Upper lobe of left lung (tissue), 6 donors: ENCODE measurements around the gene SLC1A5. TPM values are rescaled to one million over a fixed set of nuclear protein-coding genes. Genes with fewer than 3 reads are reported as not detected.

Source experiments
- ATAC-seq, 2 donors: fragments of 200-7000 bp; cut with Tn5 transposase; one replicate each; pipeline ENCODE4 v1.9.1; 2022; ENCODE audit warnings: mild to moderate bottlenecking in 2 of 2, moderate library complexity in 2 of 2; ENCODE audit not compliant: low FRiP score in 2 of 2
- DNase-seq, 2 donors: peaks; one replicate each; pipeline ENCODE4 v3.0.0-alpha.2; 2019 to 2020
- H3K27ac ChIP-seq, 4 donors: fragments of 200-600 bp; sonication (generic); one replicate each; pipeline ENCODE4 v1.5.1; 2016 to 2019
- H3K27me3 ChIP-seq, 4 donors: fragments of 200-600 bp; sonication (generic); one replicate each; pipeline ENCODE4 v1.5.1; 2017 to 2019
- H3K36me3 ChIP-seq, 4 donors: fragments of 200-600 bp; sonication (generic); one replicate each; pipeline ENCODE4 v1.5.1; 2016 to 2019
- H3K4me1 ChIP-seq, 4 donors: fragments of 200-600 bp; sonication (generic); one replicate each; pipeline ENCODE4 v1.5.1; 2018 to 2019
- H3K4me3 ChIP-seq, 4 donors: fragments of 200-600 bp; sonication (generic); one replicate each; pipeline ENCODE4 v1.5.1; 2017 to 2019; ENCODE audit warnings: mild to moderate bottlenecking in 2 of 4, moderate library complexity in 1 of 4
- H3K9me3 ChIP-seq, 4 donors: fragments of 200-600 bp; sonication (generic); one replicate each; pipeline ENCODE4 v1.5.1; 2018 to 2019
- EP300 ChIP-seq, 4 donors: sonication (generic); formaldehyde crosslinking; IDR thresholded peaks; one replicate each; pipeline ENCODE4 v1.5.1; 2017; ENCODE audit warnings: antibody characterized with exemption in 4 of 4, control low read depth in 2 of 4
- POLR2A ChIP-seq, 4 donors: fragments of 450-650 bp; IDR thresholded peaks; one replicate each; pipeline ENCODE4 v1.5.1; 2016 to 2017; ENCODE audit warnings: antibody characterized with exemption in 4 of 4, mild to moderate bottlenecking in 2 of 4
- POLR2AphosphoS5 ChIP-seq, 2 donors: sonication (generic); formaldehyde crosslinking; IDR thresholded peaks; one replicate each; pipeline ENCODE4 v1.5.1; 2017; ENCODE audit warnings: antibody characterized with exemption in 2 of 2
- WGBS, 2 donors: methylation state at CpG; one replicate each; pipeline ENCODE4 v1.1.5; 2017 to 2018; 5-methylcytosine and 5-hydroxymethylcytosine counted together
- total RNA-seq, 6 donors: library from RNA; depleted of rRNA in 4 of 6; stranded (reverse); fragments of >200 nt in 4 of 6; gene quantifications; one replicate each; pipeline versions ENCODE4 v1.1.0 to v1.2.1, GENCODE V29; 2016 to 2021
- TF ChIP-seq, protein P1 (sequence below), 6 experiments: fragments of 450-650 bp in 4 of 6; fragments of 200-600 bp in 2 of 6; sonication (generic) in 2 of 6; IDR thresholded peaks; one replicate each; pipeline ENCODE4 v1.5.1; 2016 to 2019; ENCODE audit warnings: antibody characterized with exemption in 6 of 6
- donor health status: DM: no; HTN: no; CAD: no; lungs with moderate emphysema.
- donor health status: DM: no; HTN: yes; CAD: no; lungs with severe emphysema.

Gene SLC1A5
- total RNA-seq, 6 donors from 2014 or later = 52.4 to 147 (median 83.9) TPM

DNA sequence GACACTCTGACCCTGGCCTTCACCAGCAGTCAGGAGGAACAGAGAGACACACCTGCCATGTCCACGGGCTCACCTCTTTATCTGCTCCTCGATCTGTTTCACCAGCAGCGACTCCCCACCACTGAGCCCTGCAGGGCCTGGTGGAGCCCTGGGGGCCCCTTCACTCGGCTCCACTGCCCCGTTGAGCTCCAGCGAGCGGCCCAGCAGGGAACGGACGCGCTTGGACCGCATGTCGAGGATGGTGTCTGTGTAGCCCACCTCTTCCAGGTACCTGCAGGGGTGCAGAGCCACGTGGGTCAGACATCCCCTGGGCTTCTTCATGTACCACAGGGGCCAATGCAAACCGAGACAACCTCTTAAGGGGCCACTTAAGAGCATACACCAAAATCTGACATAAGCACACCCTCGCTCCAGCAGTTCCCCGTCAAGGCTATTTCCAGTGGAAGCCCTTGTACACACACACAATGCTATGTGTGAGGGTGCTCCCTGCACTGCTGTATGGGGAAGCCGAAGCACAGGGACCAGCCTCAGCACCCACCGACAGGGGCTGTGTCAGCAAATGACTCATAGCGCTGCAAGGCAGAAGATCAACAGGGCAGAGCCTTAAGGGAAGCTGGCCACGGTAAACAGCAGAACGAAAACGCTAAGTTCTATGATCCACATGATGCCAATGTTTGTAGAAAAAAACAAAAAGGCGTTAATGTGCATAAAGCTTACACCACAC is 55.3 kb downstream of the SLC1A5 start:
- Histone ChIP-seq H3K27ac (peak overlapping the region; percentile 71 to 78 (median 74)), H3K36me3 (peaks cover 20 to 96% (median 68%) of the 10 kb centered on the region in 4 donors), H3K9me3 (no peaks in the 10 kb centered on the region), H3K27me3 (no peaks in the 10 kb centered on the region), H3K4me1 (peaks cover 42 to 65% (median 53%) of the 10 kb centered on the region in 4 donors), H3K4me3 (no peak overlapping the region)
- ATAC-seq (peak; percentile 49 to 74), DNase-seq (peak in 1 of 2 donors; percentile 80)
- WGBS, 2 donors = 75 to 80% methylated on average over 22 to 23 of the region's 23 CpGs
- no peak for TF ChIP-seq EP300 (IDR thresholded peaks at IDR 0.05)
- TF ChIP-seq POLR2A (IDR thresholded peaks at IDR 0.05) = peak in 1 of 4 donors; percentile 36

DNA sequence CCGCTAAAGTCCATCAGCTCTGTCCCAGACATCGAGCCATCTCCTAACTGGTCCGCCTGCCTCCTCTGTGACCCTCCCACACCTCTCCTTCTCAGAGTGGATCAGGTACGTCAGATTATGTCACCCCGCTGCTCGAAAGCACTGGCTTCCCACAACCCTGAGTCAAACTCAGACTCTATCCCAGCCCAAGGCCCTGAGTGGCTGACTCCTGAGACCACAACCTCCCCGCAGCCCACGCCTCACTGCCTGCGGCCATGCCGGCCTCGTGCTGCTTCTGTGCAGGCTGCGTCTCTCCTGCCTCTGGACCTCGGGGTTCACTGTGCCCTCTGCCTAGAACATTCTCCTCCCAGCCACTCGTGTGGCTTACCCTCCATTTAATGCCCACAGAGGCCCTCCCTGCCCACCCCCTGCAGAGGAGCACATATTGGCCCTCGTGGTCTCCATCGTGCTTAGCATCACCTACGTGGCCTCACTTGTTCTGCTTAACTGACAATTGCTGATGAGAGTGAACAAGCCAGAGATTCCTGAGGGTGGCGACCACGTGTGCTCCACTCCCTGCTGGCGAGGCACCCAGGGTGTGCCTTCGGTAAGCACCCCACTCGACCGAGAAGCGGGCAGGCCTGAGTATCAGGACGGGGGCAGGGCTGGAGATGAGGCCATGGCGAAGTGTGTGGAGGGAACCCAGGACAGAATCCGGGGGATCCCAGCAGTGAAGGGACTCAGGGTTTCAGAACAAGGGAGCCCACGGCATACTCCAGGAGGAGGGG is 56.0 kb downstream of the SLC1A5 start:
- Histone ChIP-seq H3K9me3 (no peaks in the 10 kb centered on the region), H3K36me3 (peaks cover 21 to 96% (median 71%) of the 10 kb centered on the region in 4 donors), H3K27ac (peak overlapping the region; percentile 71 to 78 (median 74)), H3K4me3 (no peak overlapping the region), H3K27me3 (no peaks in the 10 kb centered on the region), H3K4me1 (peaks cover 46 to 66% (median 56%) of the 10 kb centered on the region in 4 donors)
- 85 to 90% methylated on average over 25 to 28 of the region's 28 CpGs for WGBS, 2 donors
- no peak for DNase-seq
- no peak for ATAC-seq
- TF ChIP-seq POLR2A (IDR thresholded peaks at IDR 0.05) (no peak), EP300 (IDR thresholded peaks at IDR 0.05) (no peak), POLR2AphosphoS5 (IDR thresholded peaks at IDR 0.05) (no peak)
- TF ChIP-seq, protein P1, sequence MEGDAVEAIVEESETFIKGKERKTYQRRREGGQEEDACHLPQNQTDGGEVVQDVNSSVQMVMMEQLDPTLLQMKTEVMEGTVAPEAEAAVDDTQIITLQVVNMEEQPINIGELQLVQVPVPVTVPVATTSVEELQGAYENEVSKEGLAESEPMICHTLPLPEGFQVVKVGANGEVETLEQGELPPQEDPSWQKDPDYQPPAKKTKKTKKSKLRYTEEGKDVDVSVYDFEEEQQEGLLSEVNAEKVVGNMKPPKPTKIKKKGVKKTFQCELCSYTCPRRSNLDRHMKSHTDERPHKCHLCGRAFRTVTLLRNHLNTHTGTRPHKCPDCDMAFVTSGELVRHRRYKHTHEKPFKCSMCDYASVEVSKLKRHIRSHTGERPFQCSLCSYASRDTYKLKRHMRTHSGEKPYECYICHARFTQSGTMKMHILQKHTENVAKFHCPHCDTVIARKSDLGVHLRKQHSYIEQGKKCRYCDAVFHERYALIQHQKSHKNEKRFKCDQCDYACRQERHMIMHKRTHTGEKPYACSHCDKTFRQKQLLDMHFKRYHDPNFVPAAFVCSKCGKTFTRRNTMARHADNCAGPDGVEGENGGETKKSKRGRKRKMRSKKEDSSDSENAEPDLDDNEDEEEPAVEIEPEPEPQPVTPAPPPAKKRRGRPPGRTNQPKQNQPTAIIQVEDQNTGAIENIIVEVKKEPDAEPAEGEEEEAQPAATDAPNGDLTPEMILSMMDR (IDR thresholded peaks at IDR 0.05) = no peak

DNA sequence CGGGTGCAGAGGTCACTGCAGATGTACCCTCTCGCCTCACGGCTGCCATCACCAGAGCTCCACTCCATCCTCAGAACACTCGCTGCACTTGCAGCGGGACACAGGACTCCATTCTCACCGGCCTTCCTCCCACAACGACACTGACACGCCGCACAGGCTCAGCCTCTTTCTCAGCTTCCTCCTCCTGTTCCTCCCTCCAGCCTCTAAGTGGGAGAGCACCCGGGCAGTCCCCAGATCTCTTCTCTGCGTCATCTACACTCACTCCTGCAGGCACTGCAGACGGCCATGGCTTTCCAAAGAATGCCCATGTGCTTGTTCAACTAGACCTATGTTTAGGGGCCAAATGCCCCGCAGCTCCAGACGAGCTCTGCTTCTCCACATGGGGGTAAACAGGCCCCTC is 56.8 kb downstream of the SLC1A5 start:
- H3K36me3 ChIP-seq = peaks cover 28 to 96% (median 75%) of the 10 kb centered on the region in 4 donors
- peak overlapping the region in 3 of 4 donors; percentile 37 to 73 (median 55) for H3K27ac ChIP-seq
- H3K27me3 ChIP-seq = no peaks in the 10 kb centered on the region
- TF ChIP-seq EP300 (IDR thresholded peaks at IDR 0.05) (no peak), POLR2AphosphoS5 (IDR thresholded peaks at IDR 0.05) (no peak), POLR2A (IDR thresholded peaks at IDR 0.05) (no peak)
- TF ChIP-seq, protein P1 (IDR thresholded peaks at IDR 0.05) = no peak
- peak in 1 of 2 donors; percentile 38 for ATAC-seq
- peak overlapping the region in 1 of 4 donors; percentile 6 for H3K4me3 ChIP-seq
- H3K9me3 ChIP-seq = no peaks in the 10 kb centered on the region
- H3K4me1 ChIP-seq = peaks cover 42 to 66% (median 53%) of the 10 kb centered on the region in 4 donors
- WGBS, 2 donors = 78 to 81% methylated on average over 14 of the region's 14 CpGs
- DNase-seq = no peak

DNA sequence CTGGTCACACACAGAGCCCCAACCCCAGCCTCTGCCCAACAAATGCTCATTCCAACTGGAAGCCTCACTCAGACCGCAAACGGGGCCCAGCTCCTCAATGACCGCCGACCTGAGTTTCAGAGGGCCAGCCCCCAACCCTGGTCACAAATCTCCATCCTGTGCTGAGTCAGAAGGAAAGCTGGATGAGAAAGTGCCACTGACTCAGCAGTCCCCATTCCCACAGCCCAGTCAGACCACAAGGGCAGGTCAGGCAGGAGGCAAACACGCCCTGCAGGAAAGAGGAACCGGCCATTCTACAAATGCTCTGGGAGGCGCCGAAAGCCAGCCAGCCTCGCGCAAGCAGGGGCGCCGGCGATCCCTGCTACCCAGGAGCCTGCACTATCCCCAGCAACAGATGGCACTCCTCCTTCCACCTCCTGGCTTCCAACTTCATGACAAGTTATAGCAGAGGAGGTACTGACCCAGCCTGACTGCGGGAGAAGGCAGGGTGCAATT is 57.3 kb downstream of the SLC1A5 start:
- Histone ChIP-seq H3K36me3 (peaks cover 29 to 98% (median 76%) of the 10 kb centered on the region in 4 donors), H3K27ac (peak overlapping the region in 3 of 4 donors; percentile 37 to 73 (median 55)), H3K27me3 (no peaks in the 10 kb centered on the region), H3K4me1 (peaks cover 40 to 63% (median 49%) of the 10 kb centered on the region in 4 donors), H3K4me3 (peak overlapping the region in 1 of 4 donors; percentile 6), H3K9me3 (no peaks in the 10 kb centered on the region)
- 69 to 74% methylated on average over 6 to 14 of the region's 14 CpGs for WGBS, 2 donors
- TF ChIP-seq POLR2AphosphoS5 (IDR thresholded peaks at IDR 0.05) (peak; percentile 14 to 46), POLR2A (IDR thresholded peaks at IDR 0.05) (no peak)
- ATAC-seq (peak in 1 of 2 donors; percentile 70), DNase-seq (peak in 1 of 2 donors; percentile 77)

DNA sequence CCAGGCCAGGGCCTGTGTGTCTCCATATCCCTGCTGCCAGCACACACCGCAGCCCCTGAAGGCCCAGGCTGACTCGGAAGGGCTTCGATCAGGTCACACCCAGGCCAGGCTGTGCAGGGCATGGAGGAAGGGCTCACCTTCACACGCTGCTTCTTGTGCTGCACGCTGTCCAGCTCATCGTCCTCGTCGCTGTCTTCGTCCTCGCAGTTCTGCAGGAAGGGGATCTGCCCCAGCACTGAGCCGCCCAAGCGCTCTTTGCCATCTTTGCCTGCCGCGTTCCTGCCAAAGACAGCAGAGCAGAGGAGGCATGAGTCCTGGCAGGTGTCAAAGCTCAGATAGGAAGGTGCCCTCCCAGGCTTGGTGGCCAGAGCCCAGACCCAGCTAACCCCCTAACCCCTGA is 57.8 kb downstream of the SLC1A5 start:
- 93 to 96% methylated on average over 14 of the region's 14 CpGs for WGBS, 2 donors

More for the DNA sequence above, 57.8 kb downstream of the SLC1A5 start:
- H3K9me3 ChIP-seq = no peaks in the 10 kb centered on the region
- H3K27ac ChIP-seq = peak overlapping the region in 1 of 4 donors; percentile 73
- TF ChIP-seq, protein P1 (IDR thresholded peaks at IDR 0.05) = no peak
- TF ChIP-seq POLR2A (IDR thresholded peaks at IDR 0.05) (no peak), EP300 (IDR thresholded peaks at IDR 0.05) (no peak), POLR2AphosphoS5 (IDR thresholded peaks at IDR 0.05) (no peak)
- H3K4me1 ChIP-seq = peaks cover 40 to 60% (median 46%) of the 10 kb centered on the region in 4 donors
- H3K36me3 ChIP-seq = peaks cover 33 to 98% (median 77%) of the 10 kb centered on the region in 4 donors
- H3K27me3 ChIP-seq = no peaks in the 10 kb centered on the region
- no peak overlapping the region for H3K4me3 ChIP-seq
- ATAC-seq (no peak), DNase-seq (no peak)
